Activated T-cell treated with anti-CD3 and anti-CD28 coated beads for 1 hour (primary cell): ENCODE results near the gene PMEPA1.

Experiments used
- DNase-seq: peaks from one replicate; pipeline ENCODE4 v3.0.0-alpha.2; 2020; ENCODE audit warnings: low read depth

PMEPA1 gene

DNA sequence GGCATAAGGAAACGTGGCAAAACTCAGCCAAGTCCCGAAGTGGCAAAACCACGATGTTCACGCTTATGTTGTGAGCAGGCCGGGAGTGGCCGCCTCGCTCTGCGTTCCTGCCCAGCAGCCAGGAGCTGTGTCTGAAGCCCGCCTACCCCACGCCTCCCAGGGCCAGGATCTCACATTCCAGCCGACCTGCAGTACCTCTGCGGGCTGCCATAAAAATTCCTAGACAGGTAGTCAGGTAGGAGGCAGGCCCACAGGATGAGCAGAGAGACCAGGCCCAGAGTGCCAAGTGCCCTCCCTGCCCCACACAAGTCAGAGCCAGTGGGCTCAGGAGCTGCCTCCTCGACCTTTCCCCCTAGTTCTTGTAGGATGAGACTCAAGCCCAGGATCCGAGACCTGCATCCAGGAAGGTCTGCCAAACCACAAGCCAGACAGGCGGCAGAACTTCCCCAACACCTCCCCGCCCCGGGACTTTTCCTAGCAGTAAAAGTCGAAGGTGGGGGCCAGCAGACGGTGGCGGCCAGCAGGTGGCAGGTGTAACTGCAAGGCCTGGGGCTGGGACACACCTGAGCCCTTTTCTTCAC, 16.7 kb downstream of the PMEPA1 start:
- no peak for DNase-seq

DNA sequence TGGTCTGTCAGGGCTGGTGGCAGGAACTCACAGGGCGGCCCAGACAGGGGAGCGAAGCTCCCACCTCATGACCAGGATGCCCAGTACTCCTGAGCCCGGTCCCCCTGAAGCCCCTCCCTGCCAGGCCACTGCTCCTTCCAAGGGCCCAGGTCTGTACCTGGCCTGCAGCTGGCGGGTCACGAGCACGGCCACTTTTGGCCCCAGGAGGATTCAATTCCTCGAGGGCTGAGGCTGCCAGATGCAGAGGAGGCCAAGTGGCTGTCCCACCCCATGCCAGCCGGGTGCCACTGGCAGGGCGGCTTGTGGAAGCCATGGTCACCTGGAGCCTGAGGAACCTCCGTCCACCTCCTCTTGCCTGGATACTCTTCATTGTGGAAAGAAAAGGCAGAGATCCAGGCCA, 17.4 kb downstream of the PMEPA1 start:
- DNase-seq = no peak

DNA sequence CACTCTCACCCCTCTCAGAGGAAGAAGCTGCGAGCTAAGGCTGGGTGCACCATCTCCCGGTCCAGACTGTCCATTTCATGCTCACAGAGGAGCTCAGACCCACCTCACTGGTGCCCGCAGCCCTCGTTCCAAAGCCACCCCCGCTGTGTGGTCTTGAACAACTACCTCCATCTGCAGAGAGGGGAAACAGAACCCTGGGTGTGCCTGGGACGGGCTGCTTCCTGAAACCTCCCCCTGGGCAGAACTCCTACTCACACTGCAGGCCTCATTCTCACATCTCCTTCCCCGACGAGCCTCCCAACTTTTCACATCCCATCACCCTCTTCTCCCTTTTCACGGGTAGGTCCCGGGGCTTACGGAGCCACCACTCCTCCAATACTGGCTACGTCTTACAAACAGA, 18.1 kb downstream of the PMEPA1 start:
- no peak for DNase-seq

DNA sequence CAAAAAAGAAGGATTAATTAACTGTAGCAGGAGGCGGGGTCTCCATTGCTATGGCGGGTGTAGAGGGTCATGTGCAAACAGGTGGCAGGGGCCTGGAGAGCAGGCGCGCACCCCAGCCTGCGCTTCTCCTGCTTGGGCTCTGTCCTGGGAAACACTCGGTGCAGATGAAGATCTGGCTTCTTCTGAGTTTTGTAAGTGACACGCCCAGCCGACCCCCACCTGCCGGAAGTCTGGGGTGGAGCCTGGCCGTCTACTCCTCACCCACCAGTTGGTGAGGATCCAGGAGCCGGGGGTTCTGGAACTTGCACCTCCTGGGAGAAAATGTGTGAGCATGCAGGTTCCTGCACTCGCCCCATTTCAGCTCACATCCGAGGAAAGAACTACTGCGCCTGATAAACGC, 19.3 kb downstream of the PMEPA1 start:
- no peak for DNase-seq

DNA sequence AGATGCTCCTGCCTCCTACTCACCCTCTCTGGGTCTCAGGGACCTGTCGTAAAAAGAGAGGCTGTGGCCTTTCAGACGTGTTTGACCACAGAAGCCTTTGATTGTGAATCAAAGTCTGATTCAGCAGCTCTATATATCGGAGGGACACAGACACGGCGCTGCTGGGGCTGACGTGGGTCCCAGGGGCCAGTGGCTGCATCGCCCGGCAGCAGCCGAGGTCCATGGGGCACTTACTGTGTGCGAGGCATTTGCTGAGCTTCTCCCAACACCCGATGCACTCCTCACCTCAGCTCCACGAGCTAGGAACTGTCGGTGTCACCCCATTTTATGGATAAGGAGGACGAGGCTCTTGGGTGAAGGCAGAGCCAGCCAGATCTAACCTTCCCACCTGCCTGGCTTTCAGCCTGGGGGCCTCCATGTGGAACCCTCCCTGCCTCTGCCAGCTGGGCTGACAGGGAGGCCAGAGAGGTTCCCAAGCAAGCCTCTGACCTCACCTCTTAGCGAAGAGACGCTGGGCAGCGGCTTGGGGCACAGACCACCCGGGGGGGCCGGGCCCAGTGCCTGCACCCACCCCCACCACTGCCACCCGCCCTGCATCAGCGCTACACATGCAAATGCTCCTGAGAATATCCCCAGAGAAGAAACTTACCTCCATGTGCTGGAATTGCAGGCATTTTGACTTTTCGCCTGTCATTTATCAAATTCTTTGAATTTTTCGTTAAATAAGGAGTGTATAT, 19.9 kb downstream of the PMEPA1 start:
- DNase-seq = no peak

DNA sequence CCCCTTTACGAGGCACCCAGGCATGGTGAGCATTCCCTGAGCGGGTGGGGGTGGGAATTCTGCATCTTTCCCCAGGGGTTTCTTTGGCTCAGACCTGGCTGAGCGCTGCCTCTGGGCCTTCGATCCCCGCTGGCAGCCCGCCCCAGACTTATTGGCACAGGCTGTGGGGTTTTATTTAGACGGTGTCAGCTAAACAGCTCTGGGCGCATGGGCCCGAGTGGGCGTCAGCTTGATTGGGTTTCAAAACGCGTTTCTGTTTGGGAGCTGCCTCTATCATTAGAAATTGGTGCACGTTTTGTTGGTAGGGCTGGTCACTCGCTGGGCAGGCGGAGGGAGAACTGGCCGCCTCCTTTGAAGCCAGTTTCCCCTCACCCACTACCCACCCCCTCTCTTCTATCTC, 21.0 kb downstream of the PMEPA1 start:
- no peak for DNase-seq

DNA sequence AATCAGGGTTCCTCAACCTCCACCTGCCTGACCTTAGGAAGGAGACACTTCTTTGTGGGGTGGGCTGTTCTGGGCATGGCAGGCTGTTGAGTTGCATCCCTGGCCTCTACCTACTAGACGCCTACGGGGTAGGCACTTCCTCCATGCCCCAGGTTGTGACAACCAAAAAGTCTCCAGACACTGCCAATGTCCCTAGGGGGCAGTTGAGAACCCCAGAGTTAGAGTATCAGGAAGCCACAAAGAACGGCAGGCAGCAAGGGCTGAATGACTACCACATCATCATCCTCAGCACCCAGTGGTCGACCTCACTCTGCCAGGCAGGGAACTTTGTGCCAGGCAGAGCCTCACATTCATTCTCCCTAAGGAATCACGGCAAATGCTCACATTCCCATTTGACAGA, 21.5 kb downstream of the PMEPA1 start:
- no peak for DNase-seq

DNA sequence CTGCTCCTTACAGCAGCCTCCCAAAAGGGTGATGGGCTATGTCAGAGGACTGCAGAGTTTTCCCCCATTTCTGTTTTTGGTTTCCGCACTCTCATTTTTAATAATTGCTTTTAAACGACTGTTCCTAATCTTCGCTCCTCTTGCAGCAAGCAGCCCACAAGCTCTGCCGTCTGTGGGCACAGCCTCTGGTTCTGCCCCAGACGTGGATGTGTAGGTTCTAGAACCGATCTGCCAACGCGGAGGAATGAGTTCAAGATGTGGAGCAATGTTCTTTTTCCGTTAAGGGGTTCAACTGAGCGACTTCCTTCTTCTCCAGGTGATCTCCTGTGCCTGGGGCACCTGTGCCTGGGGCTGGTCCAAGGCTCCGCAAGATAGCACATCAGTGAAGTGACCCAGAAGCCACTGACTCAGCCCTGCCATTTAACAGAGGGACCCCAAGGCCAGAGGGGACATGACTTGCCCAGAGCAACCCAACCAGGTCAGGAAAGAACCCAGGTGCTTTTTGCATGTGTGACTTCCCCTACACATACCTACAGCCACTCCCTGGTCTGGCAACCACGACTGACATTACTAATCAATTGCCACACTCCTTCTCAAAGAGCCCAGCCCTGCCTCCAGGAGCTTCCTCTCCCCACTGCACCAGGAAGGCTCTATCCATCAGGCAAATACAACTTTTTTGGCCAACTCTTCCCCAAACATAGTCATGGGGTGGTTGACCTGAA, 22.7 kb downstream of the PMEPA1 start:
- DNase-seq = no peak

DNA sequence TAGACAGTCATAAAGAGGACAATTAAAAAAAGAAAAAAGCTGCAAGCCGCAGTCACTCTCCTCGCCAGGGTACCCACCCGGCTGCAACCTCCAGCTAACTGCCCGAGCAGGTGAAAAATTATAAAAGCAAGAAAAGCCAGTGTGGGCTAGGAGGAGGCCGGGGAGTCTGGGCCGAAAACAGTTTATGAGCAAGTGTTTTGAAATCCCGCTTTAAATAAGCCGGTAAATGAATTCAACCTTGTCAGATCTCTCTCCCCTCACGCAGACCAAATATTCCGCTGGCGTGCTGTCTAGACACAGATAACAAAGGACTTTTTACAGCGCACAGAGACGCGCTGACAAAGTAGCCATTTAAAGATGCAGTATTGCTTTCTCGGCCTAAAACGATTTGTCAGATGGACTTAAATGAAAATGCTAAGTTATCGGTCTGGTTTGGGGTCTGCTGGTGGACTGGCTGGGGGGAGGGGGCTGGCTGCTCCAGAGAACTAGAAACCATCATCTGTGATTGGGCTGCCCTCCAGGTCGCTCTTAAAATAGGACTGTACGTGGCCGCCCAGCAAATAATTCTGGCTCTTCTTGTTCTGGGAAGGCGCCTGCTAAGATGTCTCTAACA, 24.6 kb downstream of the PMEPA1 start:
- DNase-seq = no peak

DNA sequence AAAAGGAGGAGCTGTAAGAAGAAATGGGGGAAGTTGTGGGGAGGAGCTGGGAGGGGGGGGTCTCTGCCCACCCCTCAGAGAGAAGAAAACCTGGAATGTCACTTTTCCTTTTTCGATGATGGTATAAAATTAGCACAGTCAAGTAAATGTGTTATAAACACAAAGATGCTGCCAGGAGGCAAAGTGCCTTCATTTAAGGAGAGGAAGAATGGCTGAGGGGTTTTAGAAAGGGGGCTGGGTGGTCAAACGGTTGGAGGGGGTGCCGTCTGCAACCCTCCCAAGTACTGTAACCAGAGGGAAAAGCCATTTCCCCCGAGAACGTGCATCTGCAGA, 25.0 kb downstream of the PMEPA1 start:
- DNase-seq = no peak

DNA sequence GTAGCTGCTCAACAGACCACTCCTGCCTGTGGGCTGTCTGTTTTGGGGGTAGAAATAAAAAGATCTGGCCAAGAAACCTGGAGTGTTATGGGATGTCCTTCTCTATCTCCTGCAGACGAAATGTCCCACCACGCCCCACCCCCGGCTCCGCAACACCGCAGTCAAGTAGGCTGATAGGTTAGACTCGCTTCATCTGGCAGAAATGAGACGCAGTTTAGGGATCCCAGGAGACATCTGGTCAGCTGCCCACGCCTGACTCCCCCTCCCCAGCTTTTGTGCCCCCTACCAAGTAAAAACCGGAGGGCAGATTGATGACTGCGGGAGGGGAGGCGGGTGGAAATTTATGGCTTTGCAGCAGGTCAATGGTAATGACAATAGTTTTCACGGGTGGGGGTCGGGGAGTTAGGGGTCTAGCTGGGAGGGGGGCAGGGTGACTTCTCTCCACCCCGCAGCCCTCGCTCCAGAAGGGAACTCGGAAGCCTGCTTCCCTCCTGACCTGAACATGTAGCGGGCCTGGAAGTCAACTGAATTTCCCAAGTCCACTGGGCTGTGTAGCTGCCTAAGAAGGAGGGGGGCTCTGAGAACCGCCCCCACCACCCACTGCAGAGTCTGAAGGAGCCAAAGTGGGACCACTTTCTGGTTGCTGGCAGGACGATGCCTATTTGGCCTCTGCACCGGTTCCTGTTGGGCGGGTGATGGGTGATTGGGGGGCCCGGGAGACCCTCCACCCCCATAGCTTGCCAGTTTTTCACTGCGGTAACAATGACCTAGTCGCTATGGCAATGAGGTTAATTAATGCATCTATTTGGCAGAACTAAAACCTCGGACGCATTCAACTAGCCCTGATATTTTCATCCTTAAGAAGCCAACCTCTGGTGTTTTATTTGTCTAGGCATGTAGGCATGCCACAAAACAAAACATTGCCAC, 25.7 kb downstream of the PMEPA1 start:
- DNase-seq = no peak

DNA sequence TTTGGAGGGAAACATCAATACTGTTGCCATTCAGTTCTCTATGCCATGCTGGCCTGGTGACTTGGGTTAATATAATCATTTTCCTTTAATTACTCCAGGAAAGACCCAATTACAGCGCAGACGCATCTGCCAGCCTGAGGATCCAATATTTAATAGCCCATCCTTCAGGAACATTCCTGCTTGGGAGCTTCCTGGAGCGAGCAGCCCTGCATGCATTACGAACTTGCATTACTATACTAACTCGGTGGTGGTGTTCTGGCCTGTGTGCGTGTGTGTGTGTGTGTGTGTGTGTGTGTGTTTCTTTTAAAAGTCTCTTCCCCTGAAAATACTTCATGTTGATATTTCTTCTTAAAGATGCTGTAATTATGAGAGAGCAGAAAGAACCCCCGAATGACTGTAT, 26.5 kb downstream of the PMEPA1 start:
- DNase-seq = no peak

DNA sequence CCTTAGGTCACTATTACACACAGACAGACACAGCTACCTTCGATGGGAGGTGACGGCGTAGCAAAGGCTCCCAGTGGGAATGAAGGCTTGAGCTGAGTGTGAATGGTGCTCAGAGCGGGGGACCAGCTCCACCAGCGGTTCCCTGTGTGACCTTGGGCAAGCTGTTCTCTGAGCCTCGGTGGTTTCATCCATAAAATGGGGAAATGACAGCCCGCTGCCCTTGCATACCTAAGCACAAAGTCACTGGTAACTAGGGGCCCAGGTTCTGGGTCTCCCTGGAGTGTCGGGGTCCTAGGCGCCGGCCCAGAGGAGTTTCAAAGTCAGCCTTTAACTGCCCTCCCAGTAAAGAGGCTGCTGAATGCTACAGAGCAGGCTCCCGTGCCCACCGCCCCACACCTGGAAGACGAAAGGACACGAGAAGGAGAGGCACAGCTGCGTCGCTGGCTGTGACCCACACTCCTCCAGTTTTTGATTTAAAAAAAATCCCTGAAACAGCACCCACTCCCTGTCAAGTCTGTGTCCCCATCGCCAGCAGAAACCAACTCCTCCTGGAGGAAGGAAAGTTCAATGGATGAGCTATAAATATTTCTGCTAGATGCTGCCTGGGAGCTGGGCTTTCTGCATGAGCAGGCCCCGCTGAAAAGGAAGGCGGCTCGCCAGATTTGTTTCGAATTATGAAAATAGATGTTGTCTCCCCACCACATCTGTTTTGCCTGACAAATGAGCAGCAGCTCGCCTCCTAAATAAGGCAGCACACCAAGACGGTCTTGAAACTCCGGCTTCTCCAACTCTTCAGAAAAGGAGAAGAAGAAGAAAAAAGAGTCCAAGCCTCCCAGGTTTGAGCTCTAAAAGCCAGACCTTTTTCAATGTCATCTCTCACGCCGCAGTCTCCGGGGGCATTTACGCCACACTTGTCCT, 27.4 kb downstream of the PMEPA1 start:
- no peak for DNase-seq

DNA sequence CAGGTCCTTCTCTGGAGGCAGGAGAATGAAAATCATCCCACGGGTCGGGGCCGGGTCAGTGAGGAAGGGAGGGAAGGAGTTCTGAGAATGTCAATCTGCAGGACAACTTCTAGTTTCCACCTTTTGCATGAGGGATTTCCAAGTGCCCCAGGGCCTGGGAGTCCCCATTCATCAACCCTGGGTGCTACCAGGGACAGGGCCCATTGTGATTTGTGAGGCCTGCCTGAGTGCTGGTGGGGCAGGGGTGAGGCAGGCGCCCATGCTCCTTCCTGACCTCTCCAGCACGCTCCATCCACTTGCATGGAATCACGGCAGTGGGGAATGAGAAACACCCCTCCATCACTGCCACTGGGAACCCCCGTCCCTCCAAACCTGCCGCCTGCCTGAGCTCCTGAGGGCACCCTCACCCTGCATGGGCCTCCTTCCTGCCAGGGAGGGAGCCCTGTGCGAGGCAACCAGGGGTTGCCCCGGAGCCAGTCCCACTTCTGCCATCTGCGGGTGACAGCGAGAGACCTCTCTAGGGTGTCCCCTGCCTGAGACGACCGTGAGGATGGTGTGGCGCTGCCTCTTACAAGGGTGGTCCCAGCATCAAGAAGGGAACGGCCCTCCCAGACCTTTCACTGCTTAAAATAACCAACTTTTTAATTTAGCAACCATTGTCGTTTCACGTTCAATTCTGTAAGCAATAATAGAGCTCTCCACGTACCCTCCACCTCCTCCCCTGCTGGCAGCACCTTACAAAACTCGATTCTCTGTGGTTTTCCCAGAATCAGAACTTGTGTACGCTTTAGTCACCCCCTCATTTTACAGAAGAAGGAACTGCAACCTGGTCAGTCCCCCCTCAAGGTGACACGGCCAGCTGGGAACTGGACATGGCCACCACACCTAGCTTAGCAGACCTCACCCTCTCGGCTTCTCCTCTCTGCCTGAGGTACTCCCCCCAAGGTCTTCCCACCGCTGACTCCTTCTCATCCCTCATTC, 28.6 kb downstream of the PMEPA1 start:
- peak; percentile 42 for DNase-seq

DNA sequence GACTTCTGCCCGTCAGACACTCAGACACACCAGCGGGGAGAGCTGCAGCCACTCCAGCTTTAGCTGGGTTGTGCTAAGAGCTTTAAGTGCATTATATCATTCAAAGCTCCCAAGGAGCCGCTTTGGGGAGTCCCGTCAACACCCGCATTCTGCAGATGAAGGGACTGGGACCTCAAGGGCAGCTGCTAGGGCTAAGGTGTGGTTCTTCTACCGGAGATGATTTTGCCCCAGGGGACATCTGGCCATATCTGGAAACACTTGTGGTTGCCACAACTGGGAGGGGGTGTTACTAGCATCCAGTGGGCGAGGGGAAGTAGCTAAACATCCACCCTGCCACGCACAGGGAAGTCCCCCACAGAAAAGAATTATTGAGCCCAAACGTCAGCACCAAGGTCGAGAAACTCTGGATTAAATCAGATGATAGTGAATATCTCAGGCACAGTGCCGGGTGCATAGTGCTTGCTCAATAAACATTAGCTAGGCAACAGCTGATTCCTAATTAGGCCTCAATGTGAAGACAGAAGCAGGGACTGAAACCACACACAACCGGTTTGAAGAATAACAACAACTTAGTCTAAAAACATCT, 29.6 kb downstream of the PMEPA1 start:
- DNase-seq = no peak

DNA sequence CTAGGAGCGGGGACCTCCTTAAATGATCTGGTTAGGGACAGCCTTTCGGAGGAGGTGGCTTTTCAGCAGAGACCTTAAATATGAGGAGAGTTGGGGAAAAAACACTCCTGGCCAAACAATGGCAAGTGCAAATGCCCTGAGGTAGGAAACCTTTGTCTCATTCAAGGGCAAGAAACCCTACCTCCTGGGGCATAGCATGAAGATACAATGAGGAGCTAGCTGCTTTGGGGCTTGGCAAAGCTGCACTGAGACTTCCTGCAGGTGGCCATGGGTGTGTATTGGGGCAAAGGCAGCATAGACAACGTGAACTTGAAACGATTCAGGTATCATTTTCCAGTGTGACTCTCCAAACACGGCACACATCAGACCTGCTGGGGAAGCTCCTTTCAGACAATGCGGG, 30.7 kb downstream of the PMEPA1 start:
- DNase-seq = no peak

DNA sequence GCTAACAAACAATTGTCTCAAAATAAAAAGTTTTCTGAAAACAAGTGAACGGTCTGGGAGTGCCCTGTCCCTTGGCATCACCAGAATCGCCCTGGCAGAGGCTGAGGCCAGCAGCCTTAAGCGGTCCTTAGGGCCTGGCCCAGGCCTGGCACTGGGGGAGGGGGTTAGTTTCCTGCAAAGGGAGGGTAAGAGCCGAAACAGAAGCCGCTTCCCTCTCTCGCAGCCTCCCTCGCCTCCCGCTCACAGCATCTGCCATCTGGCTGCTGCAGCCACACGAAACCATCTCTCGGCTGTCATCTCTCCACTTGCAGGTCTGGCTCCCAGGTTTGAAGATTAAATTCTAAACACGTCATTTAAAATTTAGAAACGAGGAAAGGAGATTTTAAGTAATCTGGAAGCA, 31.5 kb downstream of the PMEPA1 start:
- DNase-seq = no peak

DNA sequence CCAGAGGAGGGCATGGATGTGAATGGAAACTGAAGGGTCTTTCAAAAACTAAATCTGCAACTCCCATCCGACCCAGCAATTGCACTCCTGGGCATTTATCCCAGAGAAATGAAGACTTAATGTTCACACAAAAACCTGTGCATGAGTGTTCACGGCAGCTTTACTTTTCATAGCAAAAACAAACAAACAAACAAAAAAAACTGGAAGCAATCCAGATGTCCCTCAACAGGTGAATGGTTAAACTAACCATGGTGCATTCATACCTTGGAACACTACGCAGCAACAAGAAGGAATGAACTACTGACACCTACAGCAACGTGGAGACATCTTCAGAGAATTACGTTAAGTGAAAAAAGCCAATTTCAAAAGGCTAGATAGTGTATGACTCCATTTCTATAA, 32.2 kb downstream of the PMEPA1 start:
- no peak for DNase-seq
